ENCODE measurements around the gene MISP3. TPM values are rescaled to one million over a fixed set of nuclear protein-coding genes. Genes with fewer than 3 reads are reported as not detected.

Gene MISP3
- polyA plus RNA-seq, 1 donor from 2014 or later = 8.2 TPM

GRCh38 chr19:14122924-14123323 lies 50.3 kb downstream of the MISP3 start:
- H3K9ac ChIP-seq (ENCODE audit: low read length) = no peak overlapping the region
- TF ChIP-seq EZH2 (IDR thresholded peaks at IDR 0.05; ENCODE audit: borderline replicate concordance, insufficient read depth, low read length, poor library complexity, severe bottlenecking) (no peak), SMC3 (conservative IDR thresholded peaks at IDR 0.05; ENCODE audit: poor library complexity) (no peak), RAD21 (conservative IDR thresholded peaks at IDR 0.05) (no peak), POLR2AphosphoS5 (IDR thresholded peaks at IDR 0.05) (no peak), TAF1 (IDR thresholded peaks at IDR 0.05; ENCODE audit: low read depth) (no peak), EP300 (conservative IDR thresholded peaks at IDR 0.05; ENCODE audit: poor library complexity, severe bottlenecking) (no peak), MXI1 (conservative IDR thresholded peaks at IDR 0.05; ENCODE audit: poor library complexity, severe bottlenecking) (no peak)
- TF ChIP-seq, protein P1, sequence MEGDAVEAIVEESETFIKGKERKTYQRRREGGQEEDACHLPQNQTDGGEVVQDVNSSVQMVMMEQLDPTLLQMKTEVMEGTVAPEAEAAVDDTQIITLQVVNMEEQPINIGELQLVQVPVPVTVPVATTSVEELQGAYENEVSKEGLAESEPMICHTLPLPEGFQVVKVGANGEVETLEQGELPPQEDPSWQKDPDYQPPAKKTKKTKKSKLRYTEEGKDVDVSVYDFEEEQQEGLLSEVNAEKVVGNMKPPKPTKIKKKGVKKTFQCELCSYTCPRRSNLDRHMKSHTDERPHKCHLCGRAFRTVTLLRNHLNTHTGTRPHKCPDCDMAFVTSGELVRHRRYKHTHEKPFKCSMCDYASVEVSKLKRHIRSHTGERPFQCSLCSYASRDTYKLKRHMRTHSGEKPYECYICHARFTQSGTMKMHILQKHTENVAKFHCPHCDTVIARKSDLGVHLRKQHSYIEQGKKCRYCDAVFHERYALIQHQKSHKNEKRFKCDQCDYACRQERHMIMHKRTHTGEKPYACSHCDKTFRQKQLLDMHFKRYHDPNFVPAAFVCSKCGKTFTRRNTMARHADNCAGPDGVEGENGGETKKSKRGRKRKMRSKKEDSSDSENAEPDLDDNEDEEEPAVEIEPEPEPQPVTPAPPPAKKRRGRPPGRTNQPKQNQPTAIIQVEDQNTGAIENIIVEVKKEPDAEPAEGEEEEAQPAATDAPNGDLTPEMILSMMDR (IDR thresholded peaks at IDR 0.05; ENCODE audit: poor library complexity, severe bottlenecking) = no peak
- TF ChIP-seq, protein P2, sequence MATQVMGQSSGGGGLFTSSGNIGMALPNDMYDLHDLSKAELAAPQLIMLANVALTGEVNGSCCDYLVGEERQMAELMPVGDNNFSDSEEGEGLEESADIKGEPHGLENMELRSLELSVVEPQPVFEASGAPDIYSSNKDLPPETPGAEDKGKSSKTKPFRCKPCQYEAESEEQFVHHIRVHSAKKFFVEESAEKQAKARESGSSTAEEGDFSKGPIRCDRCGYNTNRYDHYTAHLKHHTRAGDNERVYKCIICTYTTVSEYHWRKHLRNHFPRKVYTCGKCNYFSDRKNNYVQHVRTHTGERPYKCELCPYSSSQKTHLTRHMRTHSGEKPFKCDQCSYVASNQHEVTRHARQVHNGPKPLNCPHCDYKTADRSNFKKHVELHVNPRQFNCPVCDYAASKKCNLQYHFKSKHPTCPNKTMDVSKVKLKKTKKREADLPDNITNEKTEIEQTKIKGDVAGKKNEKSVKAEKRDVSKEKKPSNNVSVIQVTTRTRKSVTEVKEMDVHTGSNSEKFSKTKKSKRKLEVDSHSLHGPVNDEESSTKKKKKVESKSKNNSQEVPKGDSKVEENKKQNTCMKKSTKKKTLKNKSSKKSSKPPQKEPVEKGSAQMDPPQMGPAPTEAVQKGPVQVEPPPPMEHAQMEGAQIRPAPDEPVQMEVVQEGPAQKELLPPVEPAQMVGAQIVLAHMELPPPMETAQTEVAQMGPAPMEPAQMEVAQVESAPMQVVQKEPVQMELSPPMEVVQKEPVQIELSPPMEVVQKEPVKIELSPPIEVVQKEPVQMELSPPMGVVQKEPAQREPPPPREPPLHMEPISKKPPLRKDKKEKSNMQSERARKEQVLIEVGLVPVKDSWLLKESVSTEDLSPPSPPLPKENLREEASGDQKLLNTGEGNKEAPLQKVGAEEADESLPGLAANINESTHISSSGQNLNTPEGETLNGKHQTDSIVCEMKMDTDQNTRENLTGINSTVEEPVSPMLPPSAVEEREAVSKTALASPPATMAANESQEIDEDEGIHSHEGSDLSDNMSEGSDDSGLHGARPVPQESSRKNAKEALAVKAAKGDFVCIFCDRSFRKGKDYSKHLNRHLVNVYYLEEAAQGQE (IDR thresholded peaks at IDR 0.05; ENCODE audit: borderline replicate concordance) = no peak
- no peaks in the 10 kb centered on the region for H3K79me2 ChIP-seq (replicated peaks; ENCODE audit: insufficient read depth, low read length)
- no peaks in the 10 kb centered on the region for H4K20me1 ChIP-seq (ENCODE audit: insufficient read depth)
- no peaks in the 10 kb centered on the region for H3K36me3 ChIP-seq (ENCODE audit: insufficient read depth, low read length)
- H3K9me2 ChIP-seq (ENCODE audit: insufficient read depth, low read length) = no peaks in the 10 kb centered on the region
- H2AFZ ChIP-seq (ENCODE audit: low read depth, low read length) = no peak overlapping the region
- no peak overlapping the region for H3K4me3 ChIP-seq (ENCODE audit: low read length)
- no peaks in the 10 kb centered on the region for H3K9me3 ChIP-seq (ENCODE audit: low read length)
- no peaks in the 10 kb centered on the region for H3F3A ChIP-seq (ENCODE audit: insufficient read depth, low read length, poor library complexity, severe bottlenecking)
- no peaks in the 10 kb centered on the region for H3K27me3 ChIP-seq (ENCODE audit: insufficient read depth, low read depth, low read length)
- H3K27ac ChIP-seq (ENCODE audit: low read length) = no peak overlapping the region
- no peak overlapping the region for H3K4me2 ChIP-seq (ENCODE audit: low read length)

Other genes starting within 250 kb of the MISP3 start
- 3.2 and 3.8 TPM in 2 replicates for gene NANOS3, start 195.7 kb upstream of the MISP3 start, polyA plus RNA-seq
- 6.2 and 8.5 TPM in 2 replicates for gene BRME1, start 166.7 kb upstream of the MISP3 start, polyA plus RNA-seq
- gene CC2D1A, start 166.6 kb upstream of the MISP3 start, polyA plus RNA-seq = 24.5 and 26.9 TPM in 2 replicates
- gene PODNL1, start 134.4 kb upstream of the MISP3 start, polyA plus RNA-seq = not detected in 2 replicates
- 39.4 and 57.6 TPM in 2 replicates for gene DCAF15, start 120.3 kb upstream of the MISP3 start, polyA plus RNA-seq
- 2.2 and 3.0 TPM in 2 replicates for gene RFX1, start 66.5 kb upstream of the MISP3 start, polyA plus RNA-seq
- not detected in 2 replicates for gene RLN3, start 44.6 kb upstream of the MISP3 start, polyA plus RNA-seq
- gene IL27RA, start 41.0 kb upstream of the MISP3 start, polyA plus RNA-seq = 1.0 and 1.6 TPM in 2 replicates
- gene PALM3, start 10.7 kb upstream of the MISP3 start, polyA plus RNA-seq = 0.33 TPM in 1 of 2 replicates, not detected in the other
- gene C19orf67, start 13.0 kb downstream of the MISP3 start, polyA plus RNA-seq = not detected in 2 replicates
- gene SAMD1, start 18.0 kb downstream of the MISP3 start, polyA plus RNA-seq = 32.4 and 38.1 TPM in 2 replicates
- 11.7 and 28.1 TPM in 2 replicates for gene PRKACA, start 45.0 kb downstream of the MISP3 start, polyA plus RNA-seq
- gene ASF1B, start 63.8 kb downstream of the MISP3 start, polyA plus RNA-seq = 0.32 and 0.34 TPM in 2 replicates
- 22.2 and 28.5 TPM in 2 replicates for gene ADGRL1, start 133.4 kb downstream of the MISP3 start, polyA plus RNA-seq

Data from neural cell (in vitro differentiated cells).